ENCODE measurements around the gene DENND6A.

GRCh38 chr3:57617739-57618138 lies 75.1 kb downstream of the DENND6A start:
- TF ChIP-seq RNF2 (IDR thresholded peaks at IDR 0.05; ENCODE audit: borderline replicate concordance, low read depth, low read length, missing control alignments, poor library complexity, severe bottlenecking) (no peak), GABPA (IDR thresholded peaks at IDR 0.05; ENCODE audit: borderline replicate concordance, insufficient read depth, low read length) (no peak), CTCF (IDR thresholded peaks at IDR 0.05; ENCODE audit: control extremely low read depth in 1 of 3, insufficient read depth in 1 of 3, low read depth in 1 of 3, low read length in 3 of 3) (no peak)
